Lung microvascular endothelial cell (primary cell): ENCODE measurements around the gene LTA4H. TPM values are rescaled to one million over a fixed set of nuclear protein-coding genes. Genes with fewer than 3 reads are reported as not detected.

Source experiments
- DNase-seq, 2 donors: peaks; one replicate each; pipeline versions ENCODE4 v3.0.0 to v3.0.0-alpha.2; 2010; ENCODE audit warnings: low read depth in 2 of 2
- total RNA-seq: library from RNA; depleted of rRNA; stranded (reverse); fragments of >200 nt; gene quantifications from 2 replicates; pipeline ENCODE4 v1.2.1, GENCODE V29; 2014

The LTA4H gene
- total RNA-seq, 1 donor from 2014 or later: 47.2 TPM

GRCh38 chr12:95960241-95960640 is 75.1 kb downstream of the LTA4H start:
- DNase-seq: no peak

- DNase-seq: peak; percentile 16 to 32
Observed at GRCh38 chr12:95959107-95959506, 76.3 kb downstream of the LTA4H start.

- no peak for DNase-seq
Observed at GRCh38 chr12:95956557-95957145, 78.7 kb downstream of the LTA4H start.

GRCh38 chr12:95955549-95956159 is 79.7 kb downstream of the LTA4H start:
- DNase-seq: no peak

- DNase-seq: no peak
Observed at GRCh38 chr12:95953000-95953399, 82.4 kb downstream of the LTA4H start.

- DNase-seq: no peak
Observed at GRCh38 chr12:95951515-95951914, 83.9 kb downstream of the LTA4H start.

Other genes starting within 250 kb of the LTA4H start
- gene NTN4, start 244.8 kb downstream of the LTA4H start, total RNA-seq: 216 and 678 TPM in 2 replicates
- gene SNRPF, start 176.6 kb downstream of the LTA4H start, total RNA-seq: 13.7 and 19.8 TPM in 2 replicates
- gene CCDC38, start 93.0 kb downstream of the LTA4H start, total RNA-seq: not detected in 2 replicates
- gene AMDHD1, start 92.3 kb downstream of the LTA4H start, total RNA-seq: not detected in 2 replicates
- gene HAL, start 39.2 kb downstream of the LTA4H start, total RNA-seq: under 0.01 and 0.22 TPM in 2 replicates
- 47.2 and 47.9 TPM in 2 replicates for gene ELK3, start 158.8 kb upstream of the LTA4H start, total RNA-seq